NCI-H446 (cell line): ENCODE results near the gene EPN2.
"Not testable (repeated sequence)": the region's sequence is repeated elsewhere in the genome, so short reads cannot be mapped to it uniquely, and the experiment has no call there.

ENCODE experiments used
- DNase-seq, 2 experiments: peaks; one replicate each; lab custom pipeline; 2025; lab: John Stamatoyannopoulos, UW

Gene EPN2

GRCh38 chr17:19345486-19346350 is 108.6 kb downstream of the EPN2 start:
- no peak for DNase-seq

GRCh38 chr17:19346351-19347255 is 109.4 kb downstream of the EPN2 start:
- DNase-seq = peak in 1 of 2 experiments; percentile 38

DNA sequence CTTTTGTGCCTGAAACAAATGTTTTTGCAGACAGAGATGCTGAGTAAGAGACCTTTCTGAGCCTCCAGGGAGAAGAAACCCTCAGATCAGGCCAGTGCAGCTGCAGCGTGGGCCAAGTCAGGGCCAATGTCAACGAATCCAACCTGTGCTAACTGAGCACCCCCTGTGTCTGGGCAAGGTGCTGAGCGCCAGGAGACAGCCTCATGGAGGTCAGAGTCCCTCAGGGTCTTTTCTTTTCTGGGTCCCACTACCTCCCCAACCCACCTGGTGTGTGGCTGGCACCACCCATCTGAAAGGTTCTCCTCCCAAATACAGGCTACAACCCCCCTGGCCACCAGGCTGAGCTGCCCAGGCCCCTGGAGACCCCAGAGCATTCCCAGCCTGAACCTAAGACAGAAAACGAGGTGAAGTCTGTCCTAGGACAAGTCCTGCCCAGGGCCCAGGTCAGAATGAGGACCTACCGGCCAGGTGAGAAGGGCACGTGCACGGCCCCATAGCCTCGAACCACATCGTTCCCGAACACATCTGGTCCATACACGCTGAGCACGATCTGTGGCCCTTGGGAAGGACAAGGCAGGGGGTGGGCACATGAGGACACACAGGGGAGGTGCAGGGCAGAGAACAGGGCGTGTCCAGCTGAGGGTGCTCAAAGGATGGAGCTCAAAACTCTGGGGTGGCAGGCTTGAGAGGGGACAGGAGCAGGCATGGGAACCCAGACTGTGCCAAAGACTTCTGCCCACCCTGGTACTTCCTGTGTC is 110.3 kb downstream of the EPN2 start:
- DNase-seq = no peak

GRCh38 chr17:19348081-19348650 is 111.0 kb downstream of the EPN2 start:
- no peak for DNase-seq

GRCh38 chr17:19348806-19349205 is 111.6 kb downstream of the EPN2 start:
- DNase-seq = no peak

- not testable (repeated sequence) for DNase-seq
Observed at GRCh38 chr17:19353401-19353800, 116.2 kb downstream of the EPN2 start.

DNA sequence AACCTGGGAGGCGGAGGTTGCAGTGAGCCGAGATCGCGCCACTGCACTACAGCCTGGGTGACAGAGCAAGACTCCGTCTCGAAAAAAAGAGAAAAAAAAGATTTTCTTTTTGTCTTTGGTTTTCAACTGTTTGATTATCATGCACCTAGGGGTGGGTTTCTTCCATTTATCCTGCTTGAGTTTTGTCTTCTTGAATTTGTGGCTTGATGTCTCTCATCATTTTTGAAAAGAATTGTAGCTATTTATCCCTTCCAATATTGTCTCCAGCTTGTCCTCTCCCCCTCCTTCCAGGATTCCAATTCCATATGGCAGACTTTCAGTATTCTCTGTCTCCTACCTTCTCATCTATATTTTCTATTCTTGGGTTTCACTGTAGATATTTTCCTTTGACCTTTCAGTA is 117.6 kb downstream of the EPN2 start:
- no peak for DNase-seq

- DNase-seq = no peak
Observed at GRCh38 chr17:19357351-19357750, 120.2 kb downstream of the EPN2 start.

GRCh38 chr17:19357761-19358160 is 120.6 kb downstream of the EPN2 start:
- no peak for DNase-seq

DNA sequence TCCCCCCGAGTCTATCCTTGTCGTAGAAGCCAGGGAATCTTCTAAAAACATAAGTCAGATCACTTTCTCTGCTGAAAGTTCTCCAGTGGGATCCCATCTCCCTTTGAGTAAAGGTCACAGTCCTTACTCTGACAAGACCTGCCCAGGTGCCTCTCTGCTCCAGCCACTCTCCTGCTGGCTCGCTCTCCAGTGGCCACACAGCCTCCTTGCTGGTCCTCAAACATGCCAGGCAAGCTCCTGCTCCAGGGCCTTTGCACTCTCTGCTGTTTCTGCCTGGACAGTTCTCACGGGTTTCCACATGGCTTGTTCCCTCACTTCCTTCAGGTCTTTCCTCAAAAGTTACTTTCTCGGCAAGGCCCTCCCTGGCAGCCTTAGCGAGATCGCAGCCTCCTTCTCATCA is 122.0 kb downstream of the EPN2 start:
- no peak for DNase-seq

- no peak for DNase-seq
Observed at GRCh38 chr17:19359856-19360255, 122.7 kb downstream of the EPN2 start.

DNA sequence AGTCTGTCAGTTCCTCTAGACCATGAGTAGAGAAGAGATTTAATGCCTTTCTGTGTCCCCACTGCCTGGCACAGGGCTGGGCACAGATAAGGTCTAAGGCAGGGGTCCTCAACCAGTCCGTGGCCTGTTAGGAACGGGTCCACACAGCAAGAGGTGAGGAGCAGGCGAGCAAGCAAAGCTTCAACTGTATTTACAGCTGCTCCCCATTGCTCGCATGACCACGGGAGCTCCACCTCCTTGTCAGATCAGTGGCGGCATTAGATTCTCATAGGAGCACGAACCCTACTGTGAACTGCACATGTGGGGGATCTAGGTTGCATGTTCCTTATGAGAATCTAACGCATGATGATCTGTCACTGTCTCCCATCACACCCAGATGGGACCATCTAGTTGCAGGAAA is 123.6 kb downstream of the EPN2 start:
- no peak for DNase-seq

GRCh38 chr17:19361326-19361725 is 124.2 kb downstream of the EPN2 start:
- DNase-seq = no peak

DNA sequence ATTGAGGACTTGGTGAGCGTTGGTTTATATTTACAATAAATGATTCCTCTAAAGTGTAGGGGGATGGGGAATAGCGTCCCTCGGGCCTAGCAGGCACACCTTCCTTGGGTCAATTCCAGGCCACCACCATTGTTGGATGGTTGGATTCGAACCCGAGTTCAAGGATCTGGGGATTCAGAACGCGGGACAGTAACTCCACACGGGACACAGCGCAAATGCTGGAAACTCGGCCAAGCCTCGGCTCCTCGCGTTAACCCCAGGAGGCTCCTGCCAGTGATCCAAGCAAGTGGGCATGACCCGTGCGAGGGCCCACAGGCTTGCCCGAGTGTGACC is 124.7 kb downstream of the EPN2 start:
- DNase-seq = no peak

GRCh38 chr17:19362277-19363113 is 125.3 kb downstream of the EPN2 start, which contains the start of gene B9D1:
Gene B9D1 (minus strand): TSS chr17:19362723. CDS start chr17:19362569, 154 bp downstream.
- DNase-seq = peak; percentile 82 to 93

GRCh38 chr17:19363114-19363438 is 125.9 kb downstream of the EPN2 start:
- no peak for DNase-seq

- no peak for DNase-seq
Observed at GRCh38 chr17:19363460-19364035, 126.4 kb downstream of the EPN2 start.

DNA sequence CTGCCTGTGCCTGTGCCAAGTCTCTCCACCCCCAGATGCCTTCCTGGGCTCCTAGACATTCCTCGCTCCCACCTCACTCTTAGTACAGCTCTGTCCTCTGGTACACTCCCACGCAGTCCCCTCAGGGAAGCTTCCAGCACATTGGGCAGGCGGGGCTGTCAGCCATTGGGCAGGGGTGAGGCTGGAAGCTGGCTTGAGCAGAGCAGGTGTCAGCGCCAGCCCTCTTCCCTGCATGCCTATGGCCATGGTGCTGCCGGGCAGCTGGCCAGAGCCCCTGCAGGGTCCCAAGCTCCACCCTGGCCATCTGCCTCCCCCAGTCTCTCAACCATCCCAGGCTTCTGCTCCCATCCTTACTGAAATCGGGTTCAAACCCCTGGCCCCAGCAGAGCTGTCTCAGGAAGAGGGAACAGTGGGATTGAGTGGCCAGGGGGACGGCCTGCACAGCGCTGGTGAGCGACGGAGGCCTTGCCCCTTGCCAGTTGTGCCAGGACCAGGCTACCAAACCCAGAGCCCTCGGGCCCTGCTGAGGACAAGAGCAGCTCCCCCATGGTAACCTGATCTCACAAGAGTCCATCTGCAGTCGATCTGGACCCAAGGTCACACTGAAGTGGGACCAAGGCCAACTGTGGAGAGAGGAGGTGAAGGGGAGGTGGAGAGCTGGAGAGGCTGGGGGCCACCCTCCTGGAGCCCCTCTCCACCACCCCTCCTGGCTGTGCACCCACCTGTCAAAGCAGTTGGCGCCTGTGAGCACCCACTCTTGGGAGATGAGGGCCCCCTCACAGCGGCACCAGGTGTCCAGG is 127.7 kb downstream of the EPN2 start:
- peak; percentile 59 to 89 for DNase-seq

- DNase-seq = no peak
Observed at GRCh38 chr17:19365499-19365817, 128.3 kb downstream of the EPN2 start.
